ENCODE results near the gene PDP2.

- TF ChIP-seq YY1 (IDR thresholded peaks at IDR 0.05; ENCODE audit: insufficient read depth, insufficient read length) (no peak), ZNF274 (IDR thresholded peaks at IDR 0.05; ENCODE audit: low read depth, low read length) (no peak), SUZ12 (IDR thresholded peaks at IDR 0.05; ENCODE audit: extremely low read depth, insufficient read depth, insufficient read length) (no peak)
Observed at GRCh38 chr16:66849021-66849420, 31.3 kb upstream of the PDP2 start.

All from NT2/D1 (cell line).